H4 (cell line): Measurements from ENCODE around the gene OR13C9. TPM values are rescaled to one million over a fixed set of nuclear protein-coding genes. Genes with fewer than 3 reads are reported as not detected.

Experiments
- total RNA-seq: library from RNA; depleted of rRNA; stranded (reverse); fragments of >200 nt; shearing (Covaris generic); gene quantifications from 2 replicates; pipeline ENCODE4 v1.2.3, GENCODE V29; 2014; rRNA removed

Gene OR13C9
- total RNA-seq, 1 experiment from 2014 or later: not detected

Other genes starting within 250 kb of the OR13C9 start
- gene OR13F1, start 113.9 kb downstream of the OR13C9 start, total RNA-seq: not detected in 2 replicates
- not detected in 2 replicates for gene OR13C4, start 91.0 kb downstream of the OR13C9 start, total RNA-seq
- gene OR13C3, start 81.3 kb downstream of the OR13C9 start, total RNA-seq: not detected in 2 replicates
- not detected in 2 replicates for gene OR13C8, start 49.0 kb downstream of the OR13C9 start, total RNA-seq
- gene OR13C5, start 18.8 kb downstream of the OR13C9 start, total RNA-seq: not detected in 2 replicates
- gene OR13C2, start 12.6 kb downstream of the OR13C9 start, total RNA-seq: not detected in 2 replicates
- gene OR13D1, start 76.3 kb upstream of the OR13C9 start, total RNA-seq: not detected in 2 replicates
- 38.4 and 44.3 TPM in 2 replicates for gene NIPSNAP3A, start 129.5 kb upstream of the OR13C9 start, total RNA-seq
- gene NIPSNAP3B, start 145.9 kb upstream of the OR13C9 start, total RNA-seq: 0.62 and 1.5 TPM in 2 replicates